Activated naive CD8-positive, alpha-beta T cell treated with anti-CD3 and anti-CD28 coated beads, Interleukin-2, amount 10 ng/mL, durations not matched to agents 7 days and 5 days (primary cell): Measurements from ENCODE around the gene RIC3. TPM values are rescaled to one million over a fixed set of nuclear protein-coding genes. Genes with fewer than 3 reads are reported as not detected.

Experiments
- ATAC-seq: fragments of 150-1000 bp; cut with Tn5 transposase; one replicate; pipeline ENCODE4 v1.10.0; 2021; ENCODE audit warnings: low read depth, moderate library complexity
- POLR2A ChIA-PET: fragments of 350-600 bp; sonication (Branson Sonifier 250); formaldehyde crosslinking; loops from one replicate; lab custom pipeline; 2021; ENCODE audit warnings: antibody characterized with exemption; lab: Charles Lee
- DNase-seq: peaks from one replicate; pipeline ENCODE4 v3.0.0; 2021
- H3K27ac Mint-ChIP-seq: one replicate; pipeline ENCODE4 v1.8.0; 2022; ENCODE audit warnings: mild to moderate bottlenecking, mixed read lengths
- H3K27me3 Mint-ChIP-seq: one replicate; pipeline ENCODE4 v1.8.0; 2022; ENCODE audit warnings: mild to moderate bottlenecking, moderate library complexity, mixed read lengths
- H3K36me3 Mint-ChIP-seq: one replicate; pipeline ENCODE4 v1.8.0; 2021; ENCODE audit warnings: mild to moderate bottlenecking, mixed read lengths
- H3K4me1 Mint-ChIP-seq: one replicate; pipeline ENCODE4 v1.8.0; 2021; ENCODE audit warnings: mixed read lengths
- H3K4me3 Mint-ChIP-seq: one replicate; pipeline ENCODE4 v1.8.0; 2022; ENCODE audit warnings: mild to moderate bottlenecking, moderate library complexity, mixed read lengths
- H3K9me3 Mint-ChIP-seq: one replicate; pipeline ENCODE4 v1.8.0; 2021; ENCODE audit warnings: mixed read lengths
- total RNA-seq, 2 experiments: library from RNA; stranded (reverse); gene quantifications; one replicate each; pipeline ENCODE4 v1.2.3, GENCODE V29; 2021

The RIC3 gene
- total RNA-seq, 2 experiments from 2014 or later, result 18.6 to 18.7 TPM

DNA sequence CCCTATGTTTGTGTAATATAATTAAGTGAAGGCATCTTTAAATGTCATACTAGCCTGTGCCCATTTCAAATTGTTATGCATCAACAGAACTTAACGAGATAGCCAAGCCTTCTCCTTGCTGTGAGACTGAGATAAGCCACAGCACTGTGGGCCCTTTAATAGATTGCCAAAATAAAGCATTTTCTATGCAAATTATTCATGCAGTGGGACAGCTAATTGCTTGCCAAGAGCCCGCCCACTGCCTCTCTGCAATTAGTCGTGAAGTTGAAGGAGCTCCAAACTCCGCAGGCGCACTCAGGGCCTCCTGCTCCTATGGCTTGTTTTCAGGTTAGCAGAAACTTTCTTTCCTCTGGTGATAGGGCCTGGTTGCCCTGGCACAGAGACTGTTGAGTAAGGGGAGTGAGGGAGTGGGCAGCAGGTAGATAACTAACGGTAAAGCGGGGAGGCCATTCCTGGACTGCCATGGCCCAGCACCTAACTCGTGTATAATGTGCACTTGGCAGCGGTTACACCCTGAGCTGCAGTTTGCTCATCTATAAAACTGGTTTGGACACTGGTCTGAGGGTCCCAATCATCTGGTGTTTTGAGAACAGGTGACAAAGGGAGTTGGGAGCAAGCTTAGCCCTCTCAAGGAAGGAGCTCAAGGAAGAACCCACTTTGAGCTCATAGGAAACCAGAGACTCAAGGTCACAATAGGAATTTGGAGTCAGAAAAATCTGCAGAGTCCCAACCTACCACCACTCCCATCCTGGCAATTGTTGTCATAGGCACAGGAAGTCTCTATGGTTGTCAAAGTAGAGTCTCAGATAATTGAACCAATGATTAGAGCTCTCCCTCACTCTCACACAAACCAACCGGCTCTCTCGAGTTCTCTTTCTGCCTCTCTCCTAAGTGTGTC, 33.9 kb upstream of the RIC3 start:
- H3K36me3 Mint-ChIP-seq, result no peaks in the 10 kb centered on the region
- DNase-seq, result no peak
- no peaks in the 10 kb centered on the region for H3K9me3 Mint-ChIP-seq
- peaks cover 34% of the 10 kb centered on the region for H3K27me3 Mint-ChIP-seq
- POLR2A ChIA-PET, result no interaction called here
- ATAC-seq, result no peak
- H3K4me3 Mint-ChIP-seq, result no peak overlapping the region
- H3K4me1 Mint-ChIP-seq, result no peaks in the 10 kb centered on the region
- no peak overlapping the region for H3K27ac Mint-ChIP-seq

DNA sequence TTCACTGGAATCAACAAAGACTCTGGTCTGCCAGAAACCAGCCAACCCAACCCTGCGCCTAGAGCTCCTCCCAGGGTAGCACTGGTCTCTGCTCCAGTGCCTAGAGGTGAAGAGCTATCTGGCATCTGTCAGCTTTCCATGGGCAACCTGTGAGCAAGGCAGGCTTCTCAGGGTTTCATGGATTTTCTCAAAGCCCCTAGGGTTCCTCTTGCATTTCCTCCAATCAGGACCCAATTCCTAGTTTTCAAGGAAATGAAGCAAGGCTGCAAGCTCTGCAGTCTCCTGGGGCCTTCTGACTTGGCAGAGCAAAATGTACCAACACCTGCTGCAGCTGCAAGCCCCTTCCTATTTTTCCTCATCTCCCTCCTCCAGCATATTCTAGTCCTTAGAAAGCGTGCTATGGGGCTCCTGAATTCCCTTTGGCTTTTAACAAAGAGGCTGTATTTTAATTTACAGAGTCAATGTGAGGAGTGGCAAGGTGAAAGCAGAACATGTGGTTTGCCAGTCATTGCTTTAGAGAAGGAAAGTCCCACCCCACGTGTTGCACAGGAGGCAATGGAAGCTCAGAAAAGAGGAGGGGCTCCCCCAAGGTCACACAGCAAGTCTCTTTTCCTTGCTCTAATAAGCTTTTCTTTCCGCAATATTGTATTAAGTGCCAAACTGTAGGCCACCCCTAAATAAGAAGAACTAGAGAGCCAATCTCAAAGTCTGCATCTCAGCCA, 33.0 kb upstream of the RIC3 start:
- no peaks in the 10 kb centered on the region for H3K4me1 Mint-ChIP-seq

DNA sequence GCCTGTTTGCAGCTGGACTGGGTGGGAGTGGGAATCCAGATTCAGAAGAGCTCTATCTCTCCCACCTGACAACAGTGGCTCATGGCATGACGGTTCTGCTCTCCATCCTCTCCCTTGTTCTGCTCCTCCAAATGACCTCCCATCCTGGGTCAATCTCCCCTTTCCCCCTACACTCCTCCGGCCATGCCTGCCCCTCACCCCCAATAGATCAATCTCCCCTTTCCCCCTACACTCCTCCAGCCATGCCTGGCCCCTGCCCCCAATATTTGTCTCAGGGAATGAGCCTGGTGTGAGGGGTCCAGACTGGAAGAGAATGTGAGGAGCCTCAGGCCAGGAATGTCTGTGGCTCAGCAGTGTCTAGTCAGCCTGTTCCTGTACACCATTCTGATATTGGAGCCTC, 30.9 kb upstream of the RIC3 start:
- POLR2A ChIA-PET, result no interaction called here
- Mint-ChIP-seq H3K27ac (no peak overlapping the region), H3K4me1 (no peaks in the 10 kb centered on the region), H3K9me3 (no peaks in the 10 kb centered on the region), H3K27me3 (peaks cover 24% of the 10 kb centered on the region), H3K36me3 (no peaks in the 10 kb centered on the region), H3K4me3 (no peak overlapping the region)
- ATAC-seq (no peak), DNase-seq (no peak)

More for the DNA sequence above, 33.0 kb upstream of the RIC3 start:
- ATAC-seq (no peak), DNase-seq (no peak)
- Mint-ChIP-seq H3K27me3 (peaks cover 27% of the 10 kb centered on the region), H3K9me3 (no peaks in the 10 kb centered on the region), H3K4me3 (no peak overlapping the region), H3K36me3 (no peaks in the 10 kb centered on the region), H3K27ac (no peak overlapping the region)
- POLR2A ChIA-PET, result no interaction called here

DNA sequence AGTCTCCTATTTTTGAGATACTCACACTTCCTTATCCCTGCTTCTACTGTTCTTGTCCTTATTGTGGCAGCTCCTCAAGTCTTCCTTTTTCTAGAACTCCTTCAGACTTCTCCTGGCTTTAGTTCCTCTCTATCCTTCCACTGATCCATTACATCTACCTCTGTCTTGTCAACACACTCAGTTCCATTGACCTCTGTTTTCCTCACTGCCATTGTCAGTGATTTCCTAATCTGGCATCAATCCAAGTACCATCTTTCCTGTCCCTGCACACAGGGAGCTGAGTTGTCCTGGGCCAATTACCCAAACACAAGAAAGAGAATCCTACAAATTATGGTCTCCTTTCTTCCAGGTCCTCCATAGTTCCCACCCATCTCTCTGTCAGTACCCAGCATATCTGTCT, 27.9 kb upstream of the RIC3 start:
- Mint-ChIP-seq H3K27me3 (peaks cover 21% of the 10 kb centered on the region), H3K9me3 (no peaks in the 10 kb centered on the region), H3K36me3 (no peaks in the 10 kb centered on the region), H3K4me3 (no peak overlapping the region), H3K27ac (no peak overlapping the region), H3K4me1 (no peaks in the 10 kb centered on the region)
- DNase-seq, result no peak
- POLR2A ChIA-PET, result no interaction called here
- ATAC-seq, result no peak

DNA sequence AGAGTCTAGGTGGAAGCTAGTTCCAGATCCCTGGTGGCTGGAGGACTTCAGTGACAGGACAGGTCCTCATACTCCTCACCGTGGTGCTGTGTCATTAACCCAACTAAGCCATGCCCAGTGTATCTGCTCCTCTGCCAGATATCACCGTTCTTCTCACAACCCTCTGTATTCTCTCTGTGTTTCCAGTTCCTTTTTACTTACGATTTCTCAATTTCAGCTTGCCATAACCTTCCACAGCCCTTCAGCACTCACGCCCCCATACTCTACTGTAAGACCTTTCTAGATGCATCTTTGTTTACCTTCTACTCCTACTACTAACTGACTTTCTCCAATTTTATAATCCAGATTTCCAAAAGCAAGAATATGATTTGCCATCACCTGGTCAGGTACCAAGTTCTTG, 26.1 kb upstream of the RIC3 start:
- Mint-ChIP-seq H3K9me3 (no peaks in the 10 kb centered on the region), H3K27ac (no peak overlapping the region), H3K27me3 (peaks cover 21% of the 10 kb centered on the region), H3K4me3 (no peak overlapping the region), H3K4me1 (no peaks in the 10 kb centered on the region), H3K36me3 (no peaks in the 10 kb centered on the region)
- DNase-seq (no peak), ATAC-seq (no peak)
- POLR2A ChIA-PET, result no interaction called here

DNA sequence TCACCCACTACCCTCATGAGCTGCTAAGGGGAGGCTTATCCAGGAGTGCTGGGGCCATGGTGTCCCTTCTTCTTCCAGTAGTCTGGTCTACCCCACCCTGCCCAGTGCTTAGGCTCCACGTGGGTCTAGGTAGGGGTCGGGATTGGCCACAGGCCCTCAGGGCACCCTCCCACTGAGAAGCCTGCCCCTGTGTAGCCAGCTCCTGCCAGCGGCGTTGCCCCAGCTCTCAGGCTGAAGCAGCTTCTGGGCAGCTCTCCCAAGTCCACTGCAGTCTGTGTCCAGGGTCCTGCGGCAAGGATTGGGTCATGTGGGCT, 24.0 kb upstream of the RIC3 start:
- Mint-ChIP-seq H3K36me3 (no peaks in the 10 kb centered on the region), H3K27me3 (peaks cover 14% of the 10 kb centered on the region), H3K4me3 (no peak overlapping the region), H3K4me1 (no peaks in the 10 kb centered on the region), H3K9me3 (no peaks in the 10 kb centered on the region), H3K27ac (no peak overlapping the region)
- POLR2A ChIA-PET, result no interaction called here
- ATAC-seq (no peak), DNase-seq (no peak)

DNA sequence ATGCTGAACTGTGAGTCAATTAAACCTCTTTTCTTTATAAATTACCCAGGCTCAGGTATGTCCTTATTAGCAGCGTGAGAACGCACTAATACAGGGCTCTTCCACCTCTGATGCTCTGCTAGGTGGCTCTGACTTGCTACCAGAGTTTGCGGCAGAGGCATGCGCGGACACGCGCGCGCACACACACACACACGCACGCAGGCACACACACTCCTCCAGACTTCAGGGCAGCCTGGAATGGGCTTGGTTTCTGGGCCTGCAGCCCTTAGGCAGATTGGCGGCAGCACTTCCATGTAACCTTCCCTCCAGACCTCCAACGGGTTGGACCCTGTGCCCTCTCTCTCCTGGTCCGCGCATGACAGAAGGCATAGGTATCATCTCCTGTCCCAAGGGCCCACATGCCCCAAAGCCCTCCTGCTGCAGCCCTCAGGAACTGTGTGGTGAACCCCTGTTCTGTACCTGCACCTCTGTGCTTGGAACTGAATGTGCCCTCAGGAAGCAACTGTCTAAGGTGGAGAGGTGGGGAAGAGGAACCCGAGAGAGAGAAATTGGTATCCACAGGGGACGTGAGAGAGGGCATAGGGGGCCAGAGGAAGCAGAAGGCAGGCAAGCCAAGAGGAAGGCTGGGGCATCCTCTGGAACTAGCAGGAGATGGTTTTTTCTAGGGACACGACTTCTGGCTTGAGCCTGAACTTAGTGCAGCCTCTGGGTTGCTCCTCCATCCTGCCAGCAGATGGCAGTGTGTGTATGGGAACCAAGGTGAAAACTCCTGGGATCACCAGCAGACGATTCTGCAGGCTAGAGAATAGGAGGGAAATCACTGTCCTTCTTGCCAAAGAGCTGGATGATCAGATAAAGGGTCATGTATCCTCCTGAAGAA, 23.4 kb upstream of the RIC3 start:
- POLR2A ChIA-PET, result no interaction called here
- no peak overlapping the region for H3K4me3 Mint-ChIP-seq
- H3K4me1 Mint-ChIP-seq, result no peaks in the 10 kb centered on the region
- H3K36me3 Mint-ChIP-seq, result no peaks in the 10 kb centered on the region
- H3K27ac Mint-ChIP-seq, result no peak overlapping the region
- H3K27me3 Mint-ChIP-seq, result peaks cover 14% of the 10 kb centered on the region
- H3K9me3 Mint-ChIP-seq, result no peaks in the 10 kb centered on the region
- peak; percentile 40 for DNase-seq
- no peak for ATAC-seq

DNA sequence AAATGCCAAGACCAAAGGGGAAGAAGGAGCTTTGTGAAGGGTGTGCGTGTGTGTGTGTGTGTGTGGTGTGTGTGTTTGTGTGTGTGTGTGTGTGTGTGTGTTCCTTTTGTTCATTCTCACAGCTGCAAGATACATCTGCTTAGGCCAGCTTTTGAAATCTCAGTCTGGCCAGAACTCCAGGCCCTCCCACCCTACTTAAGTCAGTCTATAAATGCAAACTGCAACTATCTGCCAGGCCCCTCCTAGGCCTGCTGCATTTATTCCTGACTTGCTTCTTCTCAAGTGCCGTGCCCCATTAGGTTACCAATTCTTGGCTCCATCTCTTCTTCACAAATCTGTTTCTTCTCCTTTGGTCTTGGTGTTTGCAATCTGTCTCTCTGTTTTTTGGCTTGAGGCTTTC, 21.6 kb upstream of the RIC3 start:
- POLR2A ChIA-PET, result no interaction called here
- DNase-seq (no peak), ATAC-seq (no peak)
- no peaks in the 10 kb centered on the region for H3K9me3 Mint-ChIP-seq
- H3K4me3 Mint-ChIP-seq, result no peak overlapping the region
- H3K36me3 Mint-ChIP-seq, result no peaks in the 10 kb centered on the region
- H3K4me1 Mint-ChIP-seq, result no peaks in the 10 kb centered on the region
- H3K27ac Mint-ChIP-seq, result no peak overlapping the region
- H3K27me3 Mint-ChIP-seq, result peaks cover 10% of the 10 kb centered on the region

DNA sequence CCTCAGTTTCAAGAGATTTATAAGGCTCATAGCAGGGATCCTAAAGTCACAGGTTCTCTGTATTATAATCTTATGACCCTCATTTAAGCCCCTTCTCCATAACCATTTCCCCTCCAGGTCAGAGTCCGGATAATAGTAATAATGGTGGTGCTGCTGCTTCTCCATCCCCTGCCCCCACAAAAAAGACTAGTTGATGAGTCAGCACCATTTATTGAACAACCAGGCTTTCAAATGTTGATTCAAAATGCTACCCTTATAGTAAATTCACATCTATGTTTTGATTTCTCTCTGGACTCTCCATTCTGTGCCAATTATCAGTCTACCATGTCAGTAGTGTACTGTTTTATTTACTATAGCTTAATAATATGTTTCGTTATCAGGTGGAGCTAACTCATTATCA, 17.6 kb upstream of the RIC3 start:
- Mint-ChIP-seq H3K4me1 (no peaks in the 10 kb centered on the region), H3K4me3 (no peak overlapping the region), H3K9me3 (no peaks in the 10 kb centered on the region), H3K27me3 (peaks cover 18% of the 10 kb centered on the region), H3K27ac (no peak overlapping the region), H3K36me3 (no peaks in the 10 kb centered on the region)
- ATAC-seq (no peak), DNase-seq (no peak)
- POLR2A ChIA-PET, result no interaction called here

DNA sequence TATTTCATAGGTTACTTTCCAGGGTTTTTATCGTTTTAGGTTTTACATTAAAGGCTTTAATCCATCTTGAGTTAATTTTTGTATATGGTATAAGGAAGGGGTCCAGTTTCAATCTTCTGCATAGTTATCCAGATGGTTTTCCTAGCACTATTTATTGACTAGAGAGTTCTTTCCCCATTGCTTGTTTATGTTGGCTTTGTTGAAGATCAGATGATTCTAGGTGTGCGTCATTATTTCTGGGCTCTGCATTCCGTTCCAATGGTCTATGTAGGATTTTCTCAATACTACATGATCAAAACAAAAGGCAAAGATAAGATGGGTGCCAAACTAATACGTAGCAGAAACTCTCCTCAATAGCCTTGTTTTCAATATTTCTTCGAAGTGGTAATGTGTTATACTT, 14.3 kb upstream of the RIC3 start:
- DNase-seq (no peak), ATAC-seq (no peak)
- Mint-ChIP-seq H3K27ac (no peak overlapping the region), H3K27me3 (peaks cover 24% of the 10 kb centered on the region), H3K4me1 (no peaks in the 10 kb centered on the region), H3K9me3 (no peaks in the 10 kb centered on the region), H3K36me3 (no peaks in the 10 kb centered on the region), H3K4me3 (no peak overlapping the region)
- POLR2A ChIA-PET, result no interaction called here

DNA sequence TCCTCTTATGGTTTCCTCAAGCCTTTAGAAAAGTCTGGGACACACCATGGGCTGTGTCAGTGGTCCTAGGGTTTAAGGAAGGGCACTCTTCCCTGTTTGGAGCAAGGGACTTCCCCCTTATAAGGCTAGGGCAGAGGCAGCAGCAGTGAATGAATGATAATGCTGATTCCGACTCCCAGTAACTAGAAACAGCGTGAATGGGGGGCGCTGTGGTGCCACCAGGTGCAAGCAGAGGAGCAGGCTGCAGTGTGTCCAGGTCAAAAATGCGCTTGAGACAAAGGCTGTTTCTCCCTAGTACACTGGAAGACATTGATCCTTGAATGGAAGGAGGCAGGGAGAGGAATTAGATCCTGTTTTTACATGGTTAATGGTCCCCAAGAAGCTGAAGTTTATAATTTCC, 11.6 kb upstream of the RIC3 start:
- POLR2A ChIA-PET, result no interaction called here

DNA sequence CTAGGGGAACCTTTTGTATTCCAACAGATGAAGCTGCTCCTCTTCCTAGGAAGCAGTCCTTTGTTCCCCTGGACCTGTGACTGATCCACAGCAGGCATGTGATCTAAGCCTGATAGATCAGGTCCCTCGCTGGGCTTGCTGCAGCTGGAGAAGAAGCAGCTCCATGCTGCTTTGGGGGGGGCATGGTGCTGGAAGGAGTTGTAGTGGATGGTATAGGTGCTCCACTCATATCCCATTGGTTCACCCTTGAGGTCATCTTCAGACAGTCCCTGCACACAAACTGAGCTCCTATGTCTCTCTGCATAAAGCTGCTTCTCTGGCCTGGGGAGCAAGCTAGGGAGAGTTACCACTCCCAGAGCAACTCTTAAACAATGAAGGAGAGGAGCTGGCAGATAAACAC, 9.5 kb upstream of the RIC3 start:
- ATAC-seq, result no peak
- Mint-ChIP-seq H3K27me3 (peaks cover 22% of the 10 kb centered on the region), H3K36me3 (no peaks in the 10 kb centered on the region), H3K27ac (no peak overlapping the region), H3K4me3 (no peak overlapping the region), H3K9me3 (no peaks in the 10 kb centered on the region), H3K4me1 (peaks cover 2% of the 10 kb centered on the region)
- no peak for DNase-seq
- POLR2A ChIA-PET, result no interaction called here

More for the DNA sequence above, 11.6 kb upstream of the RIC3 start:
- Mint-ChIP-seq H3K9me3 (no peaks in the 10 kb centered on the region), H3K36me3 (no peaks in the 10 kb centered on the region), H3K27me3 (peaks cover 19% of the 10 kb centered on the region), H3K27ac (no peak overlapping the region), H3K4me1 (peaks cover 2% of the 10 kb centered on the region), H3K4me3 (no peak overlapping the region)
- ATAC-seq (no peak), DNase-seq (no peak)

DNA sequence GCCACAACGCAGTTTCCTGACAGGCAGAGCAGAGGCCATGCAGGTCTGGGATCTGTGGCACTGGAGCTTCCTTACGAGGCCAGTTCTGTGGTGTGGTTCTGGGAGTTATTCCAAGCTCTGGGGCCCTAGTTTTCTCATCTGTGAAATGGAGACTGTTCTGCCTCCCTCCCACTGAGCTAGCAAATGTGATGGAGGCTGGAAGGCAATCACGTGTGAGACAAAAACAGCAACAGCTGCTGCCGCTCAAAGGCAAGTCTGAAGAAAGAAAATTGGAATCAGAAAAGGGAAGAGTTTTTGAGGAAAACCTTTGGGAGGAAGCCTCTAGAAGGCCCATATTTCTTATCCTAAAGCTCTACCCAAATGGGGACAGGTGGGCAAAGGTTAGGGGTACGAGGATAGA, 8.3 kb upstream of the RIC3 start:
- H3K27ac Mint-ChIP-seq, result no peak overlapping the region
- H3K4me1 Mint-ChIP-seq, result peaks cover 2% of the 10 kb centered on the region
- H3K36me3 Mint-ChIP-seq, result no peaks in the 10 kb centered on the region
- POLR2A ChIA-PET, result no interaction called here
- H3K27me3 Mint-ChIP-seq, result peaks cover 18% of the 10 kb centered on the region
- no peak for ATAC-seq
- H3K4me3 Mint-ChIP-seq, result no peak overlapping the region
- H3K9me3 Mint-ChIP-seq, result no peaks in the 10 kb centered on the region
- DNase-seq, result no peak
